Activated T-cell treated with anti-CD3 and anti-CD28 coated beads, Interleukin-2, amount 50 U/mL, for 72 hours (primary cell): ENCODE measurements around the gene STYK1. TPM values are rescaled to one million over a fixed set of nuclear protein-coding genes. Genes with fewer than 3 reads are reported as not detected.
A peak's percentile ranks its signal among the peaks of the same experiment; 100 is the strongest.
"Not testable (repeated sequence)": the region's sequence is repeated elsewhere in the genome, so short reads cannot be mapped to it uniquely, and the experiment has no call there.

ENCODE experiments used
- ATAC-seq, 2 donors: fragments of 150-1000 bp; cut with Tn5 transposase; replicated peaks in 1 of 2; 2 replicates each; pipeline ENCODE4 v1.10.0; 2021; ENCODE audit warnings: moderate library complexity in 2 of 2, mild to moderate bottlenecking in 1 of 2
- DNase-seq, 2 donors: peaks; one replicate each; pipeline ENCODE4 v3.0.0; 2021 to 2022; ENCODE audit warnings: mixed read lengths in 1 of 2
- H3K27ac Mint-ChIP-seq: one replicate; pipeline ENCODE4 v1.8.0; 2022; ENCODE audit warnings: mild to moderate bottlenecking, moderate library complexity, mixed read lengths
- H3K27me3 Mint-ChIP-seq: one replicate; pipeline ENCODE4 v1.8.0; 2022; ENCODE audit warnings: low read depth, mixed read lengths
- H3K36me3 Mint-ChIP-seq, 2 donors: one replicate each; pipeline ENCODE4 v1.8.0; 2022; ENCODE audit warnings: mixed read lengths in 2 of 2, mild to moderate bottlenecking in 1 of 2; ENCODE audit not compliant: insufficient read depth in 2 of 2
- H3K4me1 Mint-ChIP-seq: one replicate; pipeline ENCODE4 v1.8.0; 2022; ENCODE audit warnings: low read depth, mixed read lengths
- H3K4me3 Mint-ChIP-seq, 2 donors: one replicate each; pipeline ENCODE4 v1.8.0; 2022; ENCODE audit warnings: mild to moderate bottlenecking in 2 of 2, mixed read lengths in 2 of 2, moderate library complexity in 2 of 2
- H3K9me3 Mint-ChIP-seq, 2 donors: one replicate each; pipeline ENCODE4 v1.8.0; 2022; ENCODE audit warnings: mixed read lengths in 2 of 2
- total RNA-seq, 2 donors: library from RNA; stranded (reverse); gene quantifications; one replicate each; pipeline ENCODE4 v1.2.3, GENCODE V29; 2022

STYK1 gene
- total RNA-seq, 2 donors from 2014 or later, result 1.6 to 1.8 TPM

DNA sequence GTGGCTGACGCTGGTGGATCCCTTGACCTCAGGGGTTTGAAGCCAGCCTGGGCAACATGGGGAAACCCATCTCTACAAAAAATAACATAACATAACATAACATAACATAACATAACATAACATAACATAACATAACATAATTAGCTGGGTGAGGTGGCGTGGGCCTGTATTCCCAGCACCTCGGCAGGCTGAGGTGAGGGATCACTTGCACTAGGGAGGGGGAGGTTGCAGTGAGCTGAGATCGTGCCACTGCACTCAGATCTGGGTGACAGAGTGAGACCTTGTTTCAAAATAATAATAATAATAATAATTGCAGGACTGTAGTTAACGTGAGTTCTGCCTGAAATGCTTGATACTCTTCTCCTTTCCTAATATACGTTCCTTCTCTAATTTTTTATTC, 61.7 kb downstream of the STYK1 start:
- Mint-ChIP-seq H3K4me3 (peak overlapping the region; percentile 99 to 100), H3K27me3 (peaks cover 5% of the 10 kb centered on the region), H3K27ac (peak overlapping the region; percentile 100), H3K9me3 (no peaks in the 10 kb centered on the region), H3K4me1 (peaks cover 30% of the 10 kb centered on the region), H3K36me3 (peaks cover 9 to 29% of the 10 kb centered on the region in 2 donors)
- ATAC-seq, result no peak
- DNase-seq, result no peak

DNA sequence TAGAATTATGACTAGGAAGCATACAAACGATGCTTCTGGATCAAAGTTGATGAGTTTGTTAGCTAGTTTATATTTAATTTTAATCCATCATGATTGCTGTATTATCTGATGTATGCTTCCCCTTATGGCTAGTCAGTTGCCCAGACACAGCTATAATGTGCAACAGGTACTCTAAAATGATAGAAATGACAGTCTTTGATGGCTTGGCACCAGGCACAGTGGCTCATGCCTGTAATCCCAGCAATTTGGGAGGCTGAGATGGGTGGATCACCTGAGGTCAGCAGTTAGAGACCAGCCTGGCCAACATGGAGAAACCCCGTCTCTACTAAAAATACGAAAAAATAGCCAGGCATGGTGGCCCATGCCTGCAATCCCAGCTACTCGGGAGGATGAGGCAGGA, 62.6 kb downstream of the STYK1 start:
- H3K9me3 Mint-ChIP-seq, DNase-seq, ATAC-seq, H3K27me3 Mint-ChIP-seq: not testable (repeated sequence)
- H3K4me3 Mint-ChIP-seq, result peak overlapping the region; percentile 99 to 100
- peak overlapping the region; percentile 89 for H3K27ac Mint-ChIP-seq
- peaks cover 30% of the 10 kb centered on the region for H3K4me1 Mint-ChIP-seq
- H3K36me3 Mint-ChIP-seq, result peaks cover 9 to 30% of the 10 kb centered on the region in 2 donors

DNA sequence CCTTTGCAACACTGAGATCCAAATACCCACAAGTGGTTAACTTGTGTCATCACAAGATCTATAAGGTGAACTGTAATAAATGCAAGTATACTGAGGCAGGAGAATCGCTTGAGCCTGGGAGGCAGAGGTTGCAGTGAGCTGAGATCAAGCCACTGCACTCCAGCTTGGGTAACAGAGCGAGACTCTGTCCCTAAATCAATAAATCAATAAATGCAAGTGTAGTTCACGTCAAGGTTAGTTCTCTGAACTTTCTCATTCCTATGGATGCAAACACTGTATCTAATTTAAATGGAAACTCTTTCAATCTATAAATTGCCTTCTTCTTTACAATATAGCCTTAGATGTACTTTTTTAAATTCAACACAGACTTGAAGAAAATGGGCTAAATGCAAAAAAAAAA, 63.7 kb downstream of the STYK1 start:
- no peaks in the 10 kb centered on the region for H3K27me3 Mint-ChIP-seq
- H3K36me3 Mint-ChIP-seq, result peaks cover 9 to 31% of the 10 kb centered on the region in 2 donors
- ATAC-seq (no peak), DNase-seq (no peak)
- H3K27ac Mint-ChIP-seq, result peak overlapping the region; percentile 40
- no peak overlapping the region for H3K4me3 Mint-ChIP-seq
- H3K4me1 Mint-ChIP-seq, result peaks cover 30% of the 10 kb centered on the region
- H3K9me3 Mint-ChIP-seq, result no peaks in the 10 kb centered on the region

DNA sequence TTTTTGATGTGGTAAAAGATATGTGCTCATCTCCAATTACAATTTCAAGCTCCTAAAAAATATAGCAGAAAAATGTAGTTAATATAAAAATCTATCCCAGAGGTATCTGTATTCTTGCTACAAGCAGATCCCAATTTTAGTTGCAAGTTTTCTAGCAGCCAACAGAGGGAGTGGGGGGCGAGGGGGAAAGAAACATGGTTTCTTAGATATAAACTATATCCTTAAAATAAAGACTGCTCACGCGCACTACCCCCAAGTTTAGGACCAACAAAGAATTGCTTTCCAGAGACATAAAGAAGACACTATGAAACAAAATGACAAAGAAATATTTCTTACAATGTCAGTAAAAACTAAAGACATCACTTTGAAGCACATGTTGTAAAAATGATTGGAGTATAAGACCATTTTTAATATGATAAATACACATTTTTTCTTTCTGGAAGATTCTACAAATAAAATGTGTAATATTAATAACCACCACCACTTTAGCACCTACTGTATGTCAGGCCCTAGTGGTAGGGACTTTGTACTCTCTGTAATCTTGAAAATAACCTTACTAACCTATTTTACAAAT, 65.9 kb downstream of the STYK1 start:
- H3K36me3 Mint-ChIP-seq, result peaks cover 5 to 33% of the 10 kb centered on the region in 2 donors
- H3K4me3 Mint-ChIP-seq, result no peak overlapping the region
- no peaks in the 10 kb centered on the region for H3K27me3 Mint-ChIP-seq
- no peak for DNase-seq
- no peaks in the 10 kb centered on the region for H3K9me3 Mint-ChIP-seq
- ATAC-seq, result no peak
- no peak overlapping the region for H3K27ac Mint-ChIP-seq
- peaks cover 35% of the 10 kb centered on the region for H3K4me1 Mint-ChIP-seq

DNA sequence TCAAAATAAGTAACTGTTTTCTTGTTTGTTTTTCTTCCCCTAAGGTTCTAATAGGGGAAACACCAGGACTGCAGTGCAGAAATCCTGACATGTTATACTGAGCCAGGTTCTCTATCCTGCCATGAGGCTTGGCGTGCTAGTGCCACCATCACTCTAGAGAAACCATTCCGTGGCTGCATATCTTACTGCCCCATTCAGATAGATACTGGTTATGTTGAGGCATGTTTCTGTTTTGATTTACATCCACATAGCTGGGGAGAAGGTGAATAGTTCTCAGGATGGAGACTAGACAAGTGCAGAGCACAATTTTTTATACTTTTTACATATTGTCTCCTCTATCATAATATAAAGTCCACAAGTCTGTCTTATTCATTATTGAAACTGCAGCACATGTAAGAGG, 72.0 kb downstream of the STYK1 start:
- Mint-ChIP-seq H3K27me3 (no peaks in the 10 kb centered on the region), H3K9me3 (no peaks in the 10 kb centered on the region), H3K4me1 (peaks cover 5% of the 10 kb centered on the region), H3K4me3 (peak overlapping the region in 1 of 2 donors; percentile 54), H3K27ac (peak overlapping the region; percentile 63), H3K36me3 (peaks cover 0 to 7% of the 10 kb centered on the region in 2 donors)
- ATAC-seq, result peak in 1 of 2 donors; percentile 59
- no peak for DNase-seq

DNA sequence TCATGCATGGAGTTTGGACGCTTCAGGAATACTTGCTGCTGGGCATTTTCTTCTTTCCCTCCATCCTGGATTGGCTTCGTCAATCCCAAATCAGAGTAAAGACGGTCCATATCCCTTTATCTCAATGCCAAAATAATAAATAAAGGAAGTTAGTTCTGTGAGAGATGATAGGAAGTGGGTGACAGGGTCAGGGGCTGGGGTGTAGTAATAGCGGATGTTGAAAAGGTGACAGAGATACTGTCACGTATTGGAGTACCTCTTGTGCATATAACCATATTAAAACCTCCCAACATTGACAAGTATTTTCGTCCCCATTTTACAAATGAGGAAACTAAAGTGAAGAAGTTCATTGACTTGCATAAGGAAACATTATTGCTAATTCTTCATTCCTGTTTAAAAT, 72.9 kb downstream of the STYK1 start:
- Mint-ChIP-seq H3K27ac (no peak overlapping the region), H3K27me3 (no peaks in the 10 kb centered on the region), H3K9me3 (no peaks in the 10 kb centered on the region), H3K36me3 (peaks cover 0 to 6% of the 10 kb centered on the region in 2 donors), H3K4me1 (peaks cover 5% of the 10 kb centered on the region), H3K4me3 (peak overlapping the region in 1 of 2 donors; percentile 14)
- DNase-seq (no peak), ATAC-seq (no peak)

DNA sequence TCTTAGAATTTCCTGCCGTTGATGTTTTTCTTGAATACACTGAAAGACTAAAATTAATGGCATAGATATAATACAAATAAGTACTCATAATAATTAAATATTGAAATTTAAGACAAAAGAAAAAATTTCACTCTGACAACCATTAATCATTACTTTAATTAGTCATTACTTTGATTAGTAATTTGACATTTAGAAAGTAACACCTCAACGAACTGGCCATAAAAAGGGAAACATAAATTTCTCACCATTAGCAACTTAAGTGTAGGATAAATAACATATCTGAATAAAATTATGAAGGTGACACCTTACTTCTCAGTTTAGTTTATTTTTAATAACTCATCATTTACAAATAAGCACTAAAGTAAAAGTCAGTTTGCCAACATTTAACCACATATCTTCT, 78.0 kb downstream of the STYK1 start:
- no peaks in the 10 kb centered on the region for H3K9me3 Mint-ChIP-seq
- H3K36me3 Mint-ChIP-seq, result peaks cover 3 to 4% of the 10 kb centered on the region in 2 donors
- H3K27me3 Mint-ChIP-seq, result no peaks in the 10 kb centered on the region
- ATAC-seq (no peak), DNase-seq (no peak)
- peak overlapping the region; percentile 14 for H3K27ac Mint-ChIP-seq
- H3K4me1 Mint-ChIP-seq, result no peaks in the 10 kb centered on the region
- H3K4me3 Mint-ChIP-seq, result peak overlapping the region in 1 of 2 donors; percentile 63

DNA sequence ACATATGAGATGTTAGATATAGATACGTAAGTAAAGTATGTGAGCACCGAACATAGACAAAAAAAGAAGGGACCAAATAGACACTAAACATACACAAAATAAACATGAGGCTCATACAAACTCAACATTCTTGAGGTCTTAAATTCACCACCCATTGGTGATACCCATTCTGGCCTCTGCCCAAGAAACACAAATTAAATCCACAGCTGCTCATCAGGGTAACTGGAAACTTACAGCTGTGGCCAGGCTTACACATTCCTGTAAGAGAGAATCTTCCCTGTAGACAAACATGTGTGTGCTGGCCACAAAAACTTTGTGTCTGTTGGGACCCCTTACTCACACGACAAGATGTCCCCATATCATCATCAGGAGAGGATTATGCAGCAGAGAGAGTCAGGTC, 82.9 kb downstream of the STYK1 start:
- no peak for ATAC-seq
- DNase-seq, result no peak
- peaks cover 3 to 7% of the 10 kb centered on the region in 2 donors for H3K36me3 Mint-ChIP-seq
- H3K4me3 Mint-ChIP-seq, result no peak overlapping the region
- H3K27me3 Mint-ChIP-seq, result no peaks in the 10 kb centered on the region
- H3K27ac Mint-ChIP-seq, result no peak overlapping the region
- no peaks in the 10 kb centered on the region for H3K9me3 Mint-ChIP-seq
- H3K4me1 Mint-ChIP-seq, result no peaks in the 10 kb centered on the region

DNA sequence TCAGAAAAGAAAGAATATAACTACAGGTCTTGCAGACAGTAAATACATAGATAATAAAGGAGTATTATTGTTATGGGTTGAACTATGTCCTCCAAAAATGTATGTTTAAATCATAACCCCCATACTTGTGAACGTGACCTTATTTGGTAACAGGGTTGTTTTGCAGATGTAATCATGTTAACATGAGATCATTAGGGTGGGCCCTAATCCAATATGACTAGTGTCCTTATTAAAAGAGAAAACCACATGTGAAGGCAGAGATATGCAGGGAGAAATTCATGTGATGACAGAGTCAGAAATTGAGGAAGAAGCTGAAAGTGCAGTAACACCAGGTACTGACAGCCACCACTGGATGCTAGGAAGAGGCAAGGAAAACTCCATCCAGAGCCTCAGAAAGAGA, 89.4 kb downstream of the STYK1 start:
- peak overlapping the region; percentile 84 for H3K27ac Mint-ChIP-seq
- H3K9me3 Mint-ChIP-seq, result no peaks in the 10 kb centered on the region
- ATAC-seq, result no peak
- H3K27me3 Mint-ChIP-seq, result no peaks in the 10 kb centered on the region
- DNase-seq, result no peak
- H3K4me1 Mint-ChIP-seq, result no peaks in the 10 kb centered on the region
- no peak overlapping the region for H3K4me3 Mint-ChIP-seq
- peaks cover 7 to 11% of the 10 kb centered on the region in 2 donors for H3K36me3 Mint-ChIP-seq

DNA sequence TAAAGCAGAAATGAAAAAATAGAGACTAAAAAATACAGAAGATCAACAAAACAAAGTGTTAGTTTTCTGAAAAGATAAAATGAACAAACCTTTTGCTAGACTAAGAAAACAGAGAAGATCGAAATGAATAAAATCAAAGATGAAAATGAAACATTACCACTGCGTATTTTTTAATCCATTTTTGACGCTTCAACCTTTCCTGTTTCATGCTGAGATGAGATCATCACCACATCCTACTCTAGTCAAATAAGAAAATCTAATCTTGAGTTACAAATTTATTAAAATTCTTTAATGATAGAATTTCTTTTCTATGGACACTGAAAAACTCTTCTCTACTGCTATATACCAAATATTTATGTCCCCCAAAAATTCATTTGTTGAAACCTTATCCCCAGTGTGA, 91.1 kb downstream of the STYK1 start:
- Mint-ChIP-seq H3K9me3 (no peaks in the 10 kb centered on the region), H3K27ac (no peak overlapping the region), H3K27me3 (no peaks in the 10 kb centered on the region), H3K4me3 (peak overlapping the region in 1 of 2 donors; percentile 28), H3K4me1 (no peaks in the 10 kb centered on the region), H3K36me3 (peaks cover 7 to 11% of the 10 kb centered on the region in 2 donors)
- no peak for ATAC-seq
- no peak for DNase-seq

DNA sequence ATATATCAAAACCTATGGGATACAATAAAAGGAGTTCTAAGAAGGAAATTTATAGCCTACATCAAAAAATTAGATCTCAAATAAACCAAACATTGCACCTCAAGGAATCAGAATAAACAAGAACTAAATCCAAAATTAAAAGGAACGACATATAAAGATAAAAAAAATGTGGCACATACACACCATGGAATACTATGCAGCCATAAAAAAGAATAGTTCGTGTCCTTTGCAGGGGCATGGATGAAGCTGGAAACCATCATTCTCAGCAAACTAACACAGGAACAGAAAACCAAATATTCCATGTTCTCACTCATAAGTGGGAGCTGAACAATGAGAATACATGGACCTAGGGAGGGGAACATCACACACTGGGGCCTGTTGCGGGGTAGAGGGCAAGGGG, 91.7 kb downstream of the STYK1 start:
- H3K4me1 Mint-ChIP-seq, DNase-seq, H3K27ac Mint-ChIP-seq, H3K9me3 Mint-ChIP-seq, H3K27me3 Mint-ChIP-seq, H3K4me3 Mint-ChIP-seq, ATAC-seq: not testable (repeated sequence)
- H3K36me3 Mint-ChIP-seq, result peaks cover 7 to 11% of the 10 kb centered on the region in 2 donors

DNA sequence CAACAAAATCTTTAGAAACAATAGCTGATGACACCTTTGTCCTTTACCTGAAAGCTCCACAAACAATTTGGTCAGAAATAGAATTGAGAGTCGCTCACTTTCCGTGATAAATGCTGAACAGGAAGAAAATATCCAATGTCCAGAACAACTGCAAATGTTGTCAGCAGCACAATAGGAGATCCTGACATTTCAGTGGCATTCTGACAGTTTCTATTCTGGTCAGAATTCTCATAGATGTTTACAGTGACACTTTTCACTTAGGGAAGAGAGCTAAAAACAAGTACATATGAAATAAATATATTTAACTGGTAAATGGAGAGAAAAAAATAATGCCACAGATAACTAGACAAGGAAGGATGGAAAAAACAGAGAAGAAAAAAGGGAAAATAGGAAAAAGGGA, 99.5 kb downstream of the STYK1 start:
- DNase-seq (no peak), ATAC-seq (no peak)
- Mint-ChIP-seq H3K4me3 (no peak overlapping the region), H3K27ac (peak overlapping the region; percentile 73), H3K9me3 (no peaks in the 10 kb centered on the region), H3K36me3 (no peaks in the 10 kb centered on the region), H3K4me1 (no peaks in the 10 kb centered on the region), H3K27me3 (no peaks in the 10 kb centered on the region)

DNA sequence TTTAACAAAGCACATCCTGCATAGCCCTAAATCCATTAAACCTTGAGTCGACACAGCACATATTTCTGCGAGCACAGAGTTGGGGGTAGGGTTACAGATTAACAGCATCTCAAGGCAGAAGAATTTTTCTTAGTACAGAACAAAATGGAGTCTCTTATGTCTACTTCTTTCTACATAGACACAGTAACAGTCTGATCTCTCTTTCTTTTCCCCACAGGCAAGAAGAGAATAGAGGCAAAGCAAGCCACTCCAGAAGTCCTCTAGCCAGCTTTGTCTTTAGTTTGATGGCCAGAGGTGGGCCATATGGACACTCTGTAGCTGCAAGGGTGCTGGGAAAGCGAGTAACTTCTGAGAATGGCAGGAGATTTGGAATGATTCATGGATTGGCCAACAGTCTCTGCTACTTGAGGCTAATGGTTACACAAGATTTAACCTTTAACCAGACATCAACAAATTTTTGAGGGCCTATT, 101.8 kb downstream of the STYK1 start:
- not testable (repeated sequence) for H3K27me3 Mint-ChIP-seq, ATAC-seq, H3K27ac Mint-ChIP-seq, DNase-seq, H3K36me3 Mint-ChIP-seq, H3K4me1 Mint-ChIP-seq, H3K4me3 Mint-ChIP-seq, H3K9me3 Mint-ChIP-seq

DNA sequence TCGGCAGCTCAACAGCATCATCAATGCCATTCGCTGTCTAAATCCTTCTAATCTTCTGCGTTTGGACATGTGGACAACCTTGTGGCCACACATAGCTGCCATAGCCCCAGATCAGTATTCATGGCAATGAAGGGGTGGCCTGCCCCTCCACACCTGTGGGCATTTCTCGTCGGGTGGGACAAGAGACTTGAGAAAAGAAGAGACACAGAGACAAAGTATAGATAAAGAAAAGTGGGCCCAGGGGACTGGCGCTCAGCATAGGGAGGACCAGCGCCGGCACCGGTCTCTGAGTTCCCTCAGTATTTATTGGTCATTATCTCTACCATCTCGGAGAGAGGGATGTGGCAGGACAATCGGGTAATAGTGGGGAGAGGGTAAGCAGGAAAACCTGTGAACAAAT, 102.7 kb downstream of the STYK1 start:
- DNase-seq (no peak), ATAC-seq (no peak)
- Mint-ChIP-seq H3K27me3 (no peaks in the 10 kb centered on the region), H3K36me3 (peaks cover 0 to 1% of the 10 kb centered on the region in 2 donors), H3K4me3 (no peak overlapping the region), H3K9me3 (no peaks in the 10 kb centered on the region), H3K27ac (no peak overlapping the region), H3K4me1 (peaks cover 6% of the 10 kb centered on the region)
